NCI-H146 (cell line): Measurements from ENCODE around the gene ZC3H10.
"Not testable (repeated sequence)": the region's sequence is repeated elsewhere in the genome, so short reads cannot be mapped to it uniquely, and the experiment has no call there.

Source experiments
- DNase-seq: peaks from one replicate; lab custom pipeline; 2025; lab: John Stamatoyannopoulos, UW

The ZC3H10 gene, protein sequence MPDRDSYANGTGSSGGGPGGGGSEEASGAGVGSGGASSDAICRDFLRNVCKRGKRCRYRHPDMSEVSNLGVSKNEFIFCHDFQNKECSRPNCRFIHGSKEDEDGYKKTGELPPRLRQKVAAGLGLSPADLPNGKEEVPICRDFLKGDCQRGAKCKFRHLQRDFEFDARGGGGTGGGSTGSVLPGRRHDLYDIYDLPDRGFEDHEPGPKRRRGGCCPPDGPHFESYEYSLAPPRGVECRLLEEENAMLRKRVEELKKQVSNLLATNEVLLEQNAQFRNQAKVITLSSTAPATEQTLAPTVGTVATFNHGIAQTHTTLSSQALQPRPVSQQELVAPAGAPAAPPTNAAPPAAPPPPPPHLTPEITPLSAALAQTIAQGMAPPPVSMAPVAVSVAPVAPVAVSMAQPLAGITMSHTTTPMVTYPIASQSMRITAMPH

DNA sequence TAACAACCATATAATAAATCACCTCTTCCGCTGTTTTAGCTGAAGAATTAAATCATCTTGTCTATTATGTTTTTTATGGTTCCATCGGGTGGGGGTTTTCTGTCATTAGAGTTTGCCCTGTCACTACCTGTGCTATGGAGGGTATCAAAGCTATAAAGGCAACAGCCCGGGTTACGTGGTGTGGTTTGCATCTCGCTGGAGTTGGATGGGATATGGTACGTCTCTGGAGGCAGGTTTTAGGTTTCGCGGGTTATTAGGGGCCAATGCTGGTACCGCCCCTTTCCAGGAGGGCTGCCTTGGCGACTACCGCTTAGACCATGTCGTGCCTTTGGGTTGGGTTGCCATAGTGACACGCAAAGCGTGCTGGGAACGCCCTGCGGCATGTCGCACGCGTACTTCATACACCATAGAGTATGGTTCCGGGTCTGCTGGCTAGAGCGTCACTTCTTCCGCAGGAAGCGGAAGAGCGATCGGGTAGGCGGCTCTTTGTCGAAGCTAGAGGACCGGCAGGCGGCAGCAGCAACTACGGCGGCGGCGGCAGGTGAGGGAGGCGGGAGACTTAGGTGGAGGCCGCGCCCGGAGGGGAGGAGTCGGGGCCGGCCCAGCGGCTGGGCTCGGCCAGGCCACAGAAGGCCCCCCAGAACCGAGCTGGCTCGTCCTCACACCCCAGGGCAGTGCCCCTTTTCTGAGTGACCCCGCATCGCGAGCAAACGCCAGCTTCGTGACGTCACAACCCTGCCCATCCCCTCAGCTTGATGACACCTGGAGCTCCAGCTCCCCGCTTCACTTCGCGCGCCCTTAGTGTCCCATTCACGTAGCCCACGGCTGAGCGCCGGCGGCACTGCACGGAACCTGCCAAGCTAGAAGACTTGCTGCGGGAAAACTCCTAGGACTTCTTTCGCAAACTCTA is at the start of gene ZC3H10:
TSS of gene ZC3H10 (plus strand) at position 489 of the 910 bp plus-strand sequence. CDS start 2,297 bp downstream, outside the sequence.
- DNase-seq = peak; percentile 99

DNA sequence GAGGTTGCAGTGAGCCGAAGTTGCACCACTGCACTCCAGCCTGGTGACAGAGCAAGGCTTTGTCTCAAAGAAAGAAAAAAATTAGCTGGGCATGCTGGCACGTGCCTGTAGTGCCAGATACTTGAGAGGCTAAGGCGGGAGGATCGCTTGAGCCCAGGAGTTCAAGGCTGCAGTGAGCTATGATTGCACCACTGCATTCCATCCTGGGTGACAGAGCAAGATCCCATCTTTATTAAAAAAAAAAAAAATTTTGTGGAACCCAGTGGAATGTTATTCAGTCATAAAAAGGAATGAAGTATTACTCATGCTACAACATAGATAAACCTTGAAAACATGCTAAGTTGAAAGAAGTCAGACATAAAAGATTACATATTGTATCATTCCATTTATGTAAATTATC is 46.4 kb upstream of the ZC3H10 start:
- DNase-seq = no peak

DNA sequence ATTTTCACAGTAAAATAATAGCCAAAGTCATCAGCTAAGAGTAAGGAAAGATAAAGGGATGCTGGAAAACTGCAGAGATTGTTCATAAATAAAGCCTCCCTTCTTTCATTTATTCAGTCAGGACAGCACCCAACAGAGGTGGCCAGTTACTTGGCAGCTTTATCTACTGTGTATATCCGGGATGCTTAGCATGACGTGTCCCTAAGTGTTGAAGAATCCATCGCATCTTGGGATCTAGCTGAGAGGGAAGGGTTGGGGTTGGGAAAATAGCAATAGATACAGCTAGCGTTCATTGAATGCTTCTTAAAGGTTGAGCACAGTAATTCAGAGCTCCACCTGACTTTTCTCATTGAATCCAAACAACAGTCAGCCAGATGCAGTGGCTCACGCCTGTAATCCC is 43.7 kb upstream of the ZC3H10 start:
- no peak for DNase-seq

DNA sequence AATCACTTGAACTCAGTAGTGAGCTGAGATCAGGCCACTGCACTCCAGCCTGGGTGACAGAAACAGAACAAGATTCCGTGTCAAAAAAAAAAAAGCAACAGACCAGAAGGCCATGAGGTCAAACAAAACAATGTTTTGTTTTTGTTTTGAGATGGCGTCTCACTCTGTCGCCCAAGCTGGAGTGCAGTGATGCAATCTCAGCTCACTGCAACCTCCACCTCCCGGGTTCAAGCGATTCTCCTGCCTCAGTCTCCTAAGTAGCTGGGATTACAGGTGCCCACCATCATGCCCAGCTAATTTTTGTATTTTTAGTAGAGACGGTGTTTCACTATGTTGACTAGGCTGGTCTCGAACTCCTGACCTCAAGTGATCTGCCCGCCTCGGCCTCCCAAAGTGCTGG is 40.1 kb upstream of the ZC3H10 start:
- DNase-seq = not testable (repeated sequence)

DNA sequence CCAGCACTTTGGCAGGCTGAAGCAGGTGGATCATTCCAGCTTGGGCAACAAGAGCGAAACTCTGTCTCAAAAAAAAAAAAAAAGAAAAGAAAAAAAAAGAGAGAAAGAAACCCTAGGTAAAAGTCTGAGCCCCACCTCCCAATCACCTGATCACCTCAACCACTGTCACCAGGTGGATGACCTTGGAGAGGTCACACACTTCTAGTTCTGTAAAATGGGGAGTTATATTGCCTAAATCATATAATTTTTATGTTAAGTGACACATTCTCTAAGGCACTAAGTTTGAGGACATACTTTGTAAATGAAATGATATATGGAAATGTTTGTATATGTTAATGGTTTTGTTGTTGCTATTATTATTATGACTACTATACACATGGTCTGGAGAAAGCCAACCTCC is 39.6 kb upstream of the ZC3H10 start:
- no peak for DNase-seq

DNA sequence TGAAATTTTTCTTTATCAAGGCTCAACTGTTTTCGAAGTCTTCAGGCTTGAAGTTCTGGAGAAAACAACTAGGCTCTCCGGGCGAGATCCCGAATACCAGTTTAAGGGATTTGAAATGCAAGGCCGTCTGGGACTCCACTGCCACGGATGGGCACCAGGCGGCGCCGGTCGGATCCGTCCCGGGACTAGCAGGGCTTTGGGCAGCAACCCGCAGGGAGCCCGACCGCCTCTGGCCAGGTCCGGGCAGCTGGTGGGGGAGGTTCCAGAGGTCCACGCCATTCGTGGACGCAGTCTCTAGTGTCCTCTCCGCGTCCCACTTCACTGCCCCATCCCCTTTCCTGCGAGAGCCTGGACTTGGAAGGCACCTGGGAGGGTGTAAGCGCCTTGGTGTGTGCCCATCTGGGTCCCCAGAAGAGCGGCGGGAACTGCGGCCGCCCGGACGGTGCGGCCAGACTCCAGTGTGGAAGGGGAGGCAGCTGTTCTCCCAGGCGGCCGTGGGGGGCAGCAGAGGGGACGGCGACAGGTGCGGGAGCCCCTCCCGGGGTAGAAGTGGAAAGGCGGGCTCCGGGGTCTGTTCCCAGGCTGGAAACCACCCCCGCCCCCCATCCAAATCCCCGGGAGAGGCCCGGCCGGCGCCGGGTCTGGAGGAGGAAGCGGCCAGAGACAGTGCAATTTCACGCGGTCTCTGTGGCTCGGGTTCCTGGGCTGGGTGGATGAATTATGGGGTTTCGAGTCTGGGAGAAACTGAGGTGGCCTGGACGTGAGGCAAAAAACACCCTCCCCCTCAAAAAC is 38.9 kb upstream of the ZC3H10 start:
- peak; percentile 80 for DNase-seq

DNA sequence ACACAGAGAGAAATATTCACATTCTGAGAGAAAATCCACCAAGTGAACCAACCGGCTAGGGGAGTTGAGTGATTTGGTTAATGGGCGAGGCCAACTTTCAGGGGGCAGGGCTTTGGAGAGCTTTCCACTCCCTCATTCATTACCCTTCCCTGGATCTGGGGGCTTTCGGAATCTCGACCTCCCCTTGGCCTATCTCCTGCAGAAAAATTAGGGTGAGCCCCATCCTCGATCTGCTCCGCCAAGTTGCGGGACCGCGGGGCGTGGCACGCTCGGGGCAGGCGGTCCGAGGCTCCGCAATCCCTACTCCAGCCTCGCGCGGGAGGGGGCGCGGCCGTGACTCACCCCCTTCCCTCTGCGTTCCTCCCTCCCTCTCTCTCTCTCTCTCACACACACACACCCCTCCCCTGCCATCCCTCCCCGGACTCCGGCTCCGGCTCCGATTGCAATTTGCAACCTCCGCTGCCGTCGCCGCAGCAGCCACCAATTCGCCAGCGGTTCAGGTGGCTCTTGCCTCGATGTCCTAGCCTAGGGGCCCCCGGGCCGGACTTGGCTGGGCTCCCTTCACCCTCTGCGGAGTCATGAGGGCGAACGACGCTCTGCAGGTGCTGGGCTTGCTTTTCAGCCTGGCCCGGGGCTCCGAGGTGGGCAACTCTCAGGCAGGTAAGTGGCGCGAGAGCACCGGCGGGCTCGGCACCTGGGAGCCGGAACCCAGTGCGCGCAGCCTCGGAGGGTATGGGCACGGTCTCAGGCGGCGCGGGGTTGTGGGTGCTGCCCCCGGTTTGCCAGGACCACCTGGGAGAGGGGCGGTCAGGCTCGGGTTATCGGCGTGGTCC is 38.1 kb upstream of the ZC3H10 start, which contains the start of gene ERBB3:
TSS of gene ERBB3 (plus strand) at position 443 of the 833 bp plus-strand sequence. CDS start at position 579, 136 bp downstream.
- DNase-seq = peak; percentile 74

DNA sequence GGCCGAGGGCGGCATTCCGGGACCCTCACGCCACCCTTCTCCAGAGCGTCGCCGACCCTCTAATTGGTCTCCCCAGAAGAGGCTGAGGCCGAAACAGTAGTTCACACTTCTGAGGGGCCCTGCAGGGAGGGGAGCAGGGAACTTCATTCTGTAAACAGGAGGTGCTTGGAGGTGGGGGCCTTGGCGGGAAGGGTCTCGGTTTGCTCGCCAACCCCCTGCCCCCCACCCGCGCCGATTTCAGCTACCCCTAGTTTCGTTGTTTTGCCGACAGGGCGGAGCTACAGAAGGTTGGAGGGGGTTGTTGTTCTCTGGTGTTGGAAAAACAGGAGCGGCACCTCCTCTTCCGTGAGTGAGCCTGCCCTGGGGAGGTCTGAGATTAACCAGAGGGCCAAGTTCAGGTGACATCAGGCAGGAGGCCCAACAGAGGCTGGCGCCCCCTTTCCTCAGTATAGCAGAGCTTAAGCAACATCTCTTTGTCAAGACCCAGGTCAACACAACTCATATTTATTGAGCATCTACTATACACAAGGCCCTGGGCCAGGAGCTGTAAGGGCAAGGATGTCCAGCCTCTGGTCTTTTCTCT is 37.4 kb upstream of the ZC3H10 start:
- no peak for DNase-seq

DNA sequence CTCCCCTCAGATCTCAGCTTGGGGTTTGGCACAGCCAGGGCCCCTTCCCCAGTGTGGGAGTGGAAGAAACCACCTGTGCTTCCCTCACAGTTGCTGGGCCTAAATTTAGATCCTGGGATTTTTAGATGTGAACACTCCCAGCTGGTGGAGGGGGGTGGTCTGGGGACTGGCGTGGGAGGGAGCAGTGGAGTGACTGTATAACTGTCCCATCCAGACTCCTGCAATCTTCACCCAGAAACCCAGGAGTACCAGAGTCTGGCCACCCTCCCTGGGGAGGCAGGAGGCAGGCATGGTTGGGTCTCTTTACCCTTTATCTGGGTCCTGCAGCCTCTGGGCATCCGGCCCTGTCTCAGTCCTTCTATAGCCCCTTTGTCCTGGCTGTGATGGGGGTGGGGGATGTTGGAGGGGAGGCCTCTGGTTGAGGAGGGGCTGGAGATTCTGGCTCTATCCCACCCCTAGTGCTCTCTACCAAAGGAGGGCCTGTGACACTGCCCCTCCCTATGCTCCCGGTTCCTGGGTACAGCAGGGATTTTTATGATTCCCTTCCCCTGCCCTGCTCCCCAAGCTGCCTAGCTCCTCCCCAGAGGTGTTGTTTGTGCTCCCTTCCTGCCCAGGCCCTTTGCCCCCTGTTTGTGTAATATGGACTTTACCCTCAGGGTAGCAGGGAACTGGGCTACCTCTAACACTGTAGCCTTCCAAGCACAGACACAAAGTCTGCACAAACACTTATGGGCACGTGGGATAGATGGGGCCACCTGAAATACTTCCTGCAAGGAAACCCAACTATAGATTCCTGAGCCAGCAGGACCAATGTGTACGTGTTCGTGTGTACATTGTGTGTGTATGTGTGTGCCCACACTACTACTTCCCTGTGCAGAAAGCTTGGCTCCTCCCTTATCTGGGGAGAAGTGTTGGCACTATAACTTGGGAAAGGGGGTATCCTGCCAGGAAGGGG is 36.4 kb upstream of the ZC3H10 start:
- no peak for DNase-seq

DNA sequence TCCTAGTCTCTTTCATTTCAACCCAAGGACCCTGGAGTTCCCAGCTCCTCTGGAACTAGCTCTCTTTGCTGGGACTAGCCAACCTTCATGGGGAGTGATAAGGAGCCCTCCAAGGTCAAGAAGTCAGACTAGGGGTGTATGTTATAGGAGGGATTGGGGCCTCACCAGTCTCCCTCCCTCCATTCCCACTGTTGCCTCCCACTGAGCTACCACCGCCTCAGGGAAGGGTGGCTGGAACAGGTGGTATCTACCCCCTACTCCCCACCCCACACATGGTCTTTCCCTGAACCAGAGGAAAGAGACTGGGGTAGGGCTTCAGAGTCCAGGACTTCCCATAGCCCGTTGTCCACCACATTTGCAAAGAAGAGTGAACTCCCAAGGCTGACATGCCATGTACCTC is 35.7 kb upstream of the ZC3H10 start:
- no peak for DNase-seq

DNA sequence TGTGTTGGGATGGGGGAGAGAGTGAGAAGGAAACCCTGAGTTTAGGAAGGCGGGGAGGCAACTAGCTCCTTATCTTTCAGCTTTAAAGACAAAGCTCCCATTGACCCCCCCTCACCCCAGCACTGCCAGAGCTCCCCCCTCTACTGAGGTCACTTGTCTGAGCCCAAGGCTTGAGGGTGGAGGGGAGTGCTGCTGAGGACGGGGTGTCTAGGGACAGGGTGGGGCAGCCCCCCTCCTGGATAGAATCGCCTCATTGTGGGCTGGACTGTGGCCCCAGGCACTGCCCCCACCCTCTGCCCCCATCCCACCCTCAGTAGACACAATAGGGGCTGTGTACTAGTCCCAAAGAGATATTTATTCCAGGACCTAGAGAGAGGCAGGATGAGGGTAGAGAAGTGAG is 35.1 kb upstream of the ZC3H10 start:
- no peak for DNase-seq

DNA sequence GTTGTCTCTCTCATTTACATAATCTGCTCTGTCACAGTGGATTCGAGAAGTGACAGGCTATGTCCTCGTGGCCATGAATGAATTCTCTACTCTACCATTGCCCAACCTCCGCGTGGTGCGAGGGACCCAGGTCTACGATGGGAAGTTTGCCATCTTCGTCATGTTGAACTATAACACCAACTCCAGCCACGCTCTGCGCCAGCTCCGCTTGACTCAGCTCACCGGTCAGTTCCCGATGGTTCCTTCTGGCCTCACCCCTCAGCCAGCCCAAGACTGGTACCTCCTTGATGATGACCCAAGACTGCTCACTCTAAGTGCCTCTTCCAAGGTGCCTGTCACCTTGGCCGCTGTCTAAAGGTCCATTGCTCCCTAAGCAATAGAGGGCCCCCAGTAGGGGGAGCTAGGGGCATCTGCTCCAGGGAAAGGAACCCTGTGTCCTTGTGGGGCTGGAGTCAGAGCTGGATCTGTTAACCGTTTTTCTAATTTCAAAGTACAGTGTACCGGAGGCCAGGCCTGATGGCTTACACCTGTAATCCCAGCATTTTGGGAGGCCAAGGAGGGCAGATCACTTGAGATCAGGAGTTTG is 33.0 kb upstream of the ZC3H10 start:
- DNase-seq = peak; percentile 18

DNA sequence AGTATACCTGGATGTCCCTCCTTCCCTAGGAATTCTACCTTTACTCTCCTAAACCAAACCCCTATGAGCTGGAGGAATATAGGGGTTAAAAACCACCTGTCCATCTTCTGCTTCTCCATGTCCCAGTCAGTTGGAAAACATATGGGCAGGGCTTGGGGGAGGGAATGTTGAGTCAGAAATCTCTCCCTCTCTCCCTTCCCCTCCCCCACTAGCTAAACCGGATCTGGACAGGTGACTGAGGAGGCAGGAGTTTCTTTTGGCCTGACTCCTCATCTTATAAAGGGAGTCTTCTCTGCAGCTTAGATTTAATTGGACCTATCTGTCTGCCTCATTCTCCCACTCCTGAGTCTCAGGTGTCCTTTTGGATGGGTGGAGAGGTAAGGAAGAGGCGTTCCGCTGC is 32.0 kb upstream of the ZC3H10 start:
- DNase-seq = no peak

DNA sequence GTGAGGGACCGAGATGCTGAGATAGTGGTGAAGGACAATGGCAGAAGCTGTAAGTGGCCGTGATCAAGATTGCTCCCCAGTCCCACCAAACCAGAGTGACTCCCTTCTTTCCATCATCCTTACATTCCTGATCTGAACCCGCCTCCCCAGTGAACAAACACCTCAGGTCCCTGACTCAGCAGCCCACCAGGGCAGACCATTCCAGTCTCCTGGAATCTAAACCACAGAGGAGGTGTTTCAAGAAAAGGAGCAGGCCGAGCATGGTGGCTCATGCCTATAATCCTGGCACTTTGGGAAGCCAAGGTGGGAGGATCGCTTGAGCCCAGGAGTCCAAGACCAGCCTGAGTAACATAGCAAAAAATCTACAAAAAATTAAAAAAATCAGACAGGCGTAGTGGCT is 31.5 kb upstream of the ZC3H10 start:
- no peak for DNase-seq

DNA sequence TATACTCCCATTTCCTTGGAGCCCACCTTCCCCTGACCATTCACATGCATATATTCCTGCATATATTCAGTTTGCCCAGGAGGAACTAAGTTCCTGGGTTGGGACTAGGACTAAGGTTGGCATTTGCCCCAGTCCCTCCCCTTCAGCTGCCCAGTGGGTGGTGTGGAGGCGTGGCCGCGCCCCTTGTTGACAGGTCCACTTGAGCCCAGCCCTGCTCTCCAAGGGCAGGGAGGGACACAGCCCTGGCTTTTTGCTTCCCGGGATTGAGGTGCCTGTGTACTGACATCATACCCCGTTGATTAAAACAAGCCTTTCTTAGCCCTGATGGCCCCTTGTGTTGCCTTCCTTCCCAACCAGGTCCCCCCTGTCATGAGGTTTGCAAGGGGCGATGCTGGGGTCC is 30.8 kb upstream of the ZC3H10 start:
- no peak for DNase-seq

DNA sequence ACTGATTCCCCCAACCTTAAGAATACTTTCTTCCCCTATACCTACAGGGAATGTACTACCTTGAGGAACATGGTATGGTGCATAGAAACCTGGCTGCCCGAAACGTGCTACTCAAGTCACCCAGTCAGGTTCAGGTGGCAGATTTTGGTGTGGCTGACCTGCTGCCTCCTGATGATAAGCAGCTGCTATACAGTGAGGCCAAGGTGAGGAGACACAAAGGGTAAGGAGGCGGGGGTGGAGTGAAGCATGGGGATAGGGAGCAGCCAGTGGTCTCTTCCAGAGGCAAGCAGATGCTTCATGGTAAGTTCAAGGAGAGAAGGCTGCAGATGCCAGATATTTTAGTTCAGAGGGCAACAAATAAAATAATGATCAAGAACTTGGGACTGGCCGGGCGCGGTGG is 20.3 kb upstream of the ZC3H10 start:
- no peak for DNase-seq

DNA sequence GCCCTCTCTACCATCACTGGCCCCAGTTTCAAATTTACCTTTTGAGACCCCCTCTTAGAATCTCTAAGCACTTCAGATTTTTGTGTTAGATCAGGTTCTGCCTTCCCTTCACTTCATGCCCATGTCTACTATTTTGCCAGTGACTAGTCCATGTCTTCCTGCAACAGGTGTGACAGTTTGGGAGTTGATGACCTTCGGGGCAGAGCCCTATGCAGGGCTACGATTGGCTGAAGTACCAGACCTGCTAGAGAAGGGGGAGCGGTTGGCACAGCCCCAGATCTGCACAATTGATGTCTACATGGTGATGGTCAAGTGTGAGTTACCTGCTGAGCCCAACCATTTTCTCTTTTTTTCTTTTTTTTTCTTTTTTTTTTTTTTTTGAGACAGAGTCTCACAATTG is 19.5 kb upstream of the ZC3H10 start:
- no peak for DNase-seq

DNA sequence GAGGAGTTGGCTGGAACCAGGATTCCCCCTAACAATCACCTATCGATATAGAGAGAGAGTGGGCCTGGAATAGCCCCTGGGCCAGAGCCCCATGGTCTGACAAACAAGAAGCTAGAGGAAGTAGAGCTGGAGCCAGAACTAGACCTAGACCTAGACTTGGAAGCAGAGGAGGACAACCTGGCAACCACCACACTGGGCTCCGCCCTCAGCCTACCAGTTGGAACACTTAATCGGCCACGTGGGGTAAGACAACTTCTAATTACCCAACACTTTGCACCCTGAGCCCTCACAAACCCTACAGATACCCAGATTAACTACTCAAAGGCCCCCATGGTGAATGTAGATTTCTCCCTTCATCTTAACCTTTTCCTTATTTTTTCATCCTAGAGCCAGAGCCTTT is 18.3 kb upstream of the ZC3H10 start:
- DNase-seq = no peak

DNA sequence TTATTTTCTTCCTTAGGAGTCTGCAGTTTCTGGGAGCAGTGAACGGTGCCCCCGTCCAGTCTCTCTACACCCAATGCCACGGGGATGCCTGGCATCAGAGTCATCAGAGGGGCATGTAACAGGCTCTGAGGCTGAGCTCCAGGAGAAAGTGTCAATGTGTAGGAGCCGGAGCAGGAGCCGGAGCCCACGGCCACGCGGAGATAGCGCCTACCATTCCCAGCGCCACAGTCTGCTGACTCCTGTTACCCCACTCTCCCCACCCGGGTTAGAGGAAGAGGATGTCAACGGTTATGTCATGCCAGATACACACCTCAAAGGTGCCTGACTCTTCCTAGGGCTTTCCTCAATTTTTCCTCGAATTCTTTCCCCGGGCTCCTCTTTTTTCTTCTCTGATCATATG is 17.0 kb upstream of the ZC3H10 start:
- DNase-seq = no peak
